HepG2 (cell line): Measurements from ENCODE around the gene SYPL2. TPM values are rescaled to one million over a fixed set of nuclear protein-coding genes. Genes with fewer than 3 reads are reported as not detected.
A peak's percentile ranks its signal among the peaks of the same experiment; 100 is the strongest.

ENCODE experiments used
- ATAC-seq: fragments of 200-7000 bp; cut with Tn5 transposase; 3 replicates; pipeline ENCODE4 v1.9.1; 2020; ENCODE audit warnings: mild to moderate bottlenecking, moderate library complexity
- BruUV-seq: library from RNA; stranded (reverse); fragments of 400-500 nt; replicated peaks from 2 replicates; lab custom pipeline; 2021; lab: Mats Ljungman, UMichigan
- CTCF ChIA-PET: fragments of 300-600 bp; formaldehyde crosslinking; extraction: SDS; loops from one replicate; lab custom pipeline; 2021; ENCODE audit warnings: low total read pairs, inconsistent platforms, low intra/inter-chr PET ratio; lab: Yijun Ruan, JAX
- POLR2A ChIA-PET: fragments of 350-600 bp; sonication (Branson Sonifier 250); formaldehyde crosslinking; loops from one replicate; lab custom pipeline; 2020; ENCODE audit warnings: antibody characterized with exemption, inconsistent platforms; lab: Yijun Ruan, JAX
- DNase-seq: peaks from one replicate; pipeline ENCODE4 v3.0.0-alpha.2; 2015; ENCODE audit warnings: low spot score
- FAIRE-seq: peaks from 3 replicates; lab custom pipeline; 2011; peaks lifted over from hg19 to GRCh38; lab: Jason Lieb, UNC
- H2AFZ ChIP-seq: one replicate; pipeline ENCODE4 v1.6.1; 2011; ENCODE audit warnings: low read length, inconsistent platforms
- H3K27ac ChIP-seq: fragments of 300-600 bp; 3 replicates; pipeline ENCODE4 v1.8.0; 2011; ENCODE audit warnings: mixed run types, mild to moderate bottlenecking, mixed read lengths, low read length, inconsistent platforms; ENCODE audit not compliant: insufficient read depth; ENCODE audit errors: extremely low read length
- H3K27me3 ChIP-seq, 2 experiments: fragments of 200-600 bp in 1 of 2; 2 replicates in 1 of 2; 3 replicates in 1 of 2; pipeline versions ENCODE4 v1.6.0 to v1.8.0; 2011; ENCODE audit warnings: low read length in 2 of 2, mild to moderate bottlenecking in 2 of 2, moderate library complexity in 2 of 2, inconsistent platforms in 1 of 2; ENCODE audit not compliant: insufficient read depth in 2 of 2, control insufficient read depth in 1 of 2
- H3K36me3 ChIP-seq, 2 experiments: fragments of 200-600 bp in 1 of 2; replicated peaks in 1 of 2; 2 replicates in 1 of 2; 3 replicates in 1 of 2; pipeline versions ENCODE4 v1.5.1 to v1.8.0; 2011; ENCODE audit warnings: low read length in 2 of 2, inconsistent platforms in 1 of 2; ENCODE audit not compliant: insufficient read depth in 2 of 2, control insufficient read depth in 1 of 2
- H3K4me1 ChIP-seq: 2 replicates; pipeline ENCODE4 v1.5.1; 2012; ENCODE audit warnings: low read length, inconsistent platforms; ENCODE audit not compliant: insufficient read depth
- H3K4me2 ChIP-seq: 2 replicates; pipeline ENCODE4 v1.6.0; 2011; ENCODE audit warnings: low read depth, low read length, inconsistent platforms
- H3K4me3 ChIP-seq, 3 experiments: fragments of 200-600 bp in 1 of 3; sonication (generic), shearing (Covaris generic) in 1 of 3; replicated peaks in 1 of 3; 2 replicates each; pipeline ENCODE4 v1.5.1; 2011 to 2016; ENCODE audit warnings: low read length in 3 of 3, inconsistent platforms in 2 of 3, low read depth in 2 of 3, mild to moderate bottlenecking in 2 of 3, control low read depth in 1 of 3, mixed read lengths in 1 of 3; ENCODE audit not compliant: insufficient read depth in 1 of 3
- H3K79me2 ChIP-seq: one replicate; pipeline ENCODE4 v1.6.1; 2011; ENCODE audit warnings: low read length, inconsistent platforms; ENCODE audit not compliant: insufficient read depth
- H3K9ac ChIP-seq: 2 replicates; pipeline ENCODE4 v1.6.0; 2011; ENCODE audit warnings: mild to moderate bottlenecking, low read depth, low read length, inconsistent platforms; ENCODE audit not compliant: insufficient read depth
- H3K9me3 ChIP-seq: 2 replicates; pipeline ENCODE4 v1.5.1; 2012; ENCODE audit warnings: mild to moderate bottlenecking, low read length
- H4K20me1 ChIP-seq: 2 replicates; pipeline ENCODE4 v1.6.0; 2011; ENCODE audit warnings: inconsistent platforms, mild to moderate bottlenecking, low read length, moderate library complexity; ENCODE audit not compliant: insufficient read depth
- E2F2 ChIP-seq: sonication (generic); formaldehyde crosslinking; IDR thresholded peaks from 2 replicates; pipeline ENCODE4 v1.4.0; 2020; ENCODE audit warnings: missing genetic modification reagents, borderline replicate concordance
- SAP130 ChIP-seq: IDR thresholded peaks from 2 replicates; pipeline ENCODE4 v1.6.1; 2016; ENCODE audit warnings: low read depth
- UBTF ChIP-seq: sonication (generic); formaldehyde crosslinking; IDR thresholded peaks from 2 replicates; pipeline ENCODE4 v1.4.0; 2020; ENCODE audit warnings: mild to moderate bottlenecking, missing genetic modification reagents
- ZFP90 ChIP-seq: sonication (generic); formaldehyde crosslinking; IDR thresholded peaks from 2 replicates; pipeline ENCODE4 v1.8.0; 2022; ENCODE audit warnings: missing genetic modification reagents, mild to moderate bottlenecking, inconsistent platforms, borderline replicate concordance
- ZFY ChIP-seq: sonication (generic); formaldehyde crosslinking; IDR thresholded peaks from 2 replicates; pipeline ENCODE4 v1.4.0; 2020; ENCODE audit warnings: missing genetic modification reagents
- ZNF260 ChIP-seq: sonication (generic); formaldehyde crosslinking; IDR thresholded peaks from 2 replicates; pipeline ENCODE4 v1.4.0; 2020; ENCODE audit warnings: missing genetic modification reagents, low read depth, mild to moderate bottlenecking, borderline replicate concordance
- ZNF441 ChIP-seq: sonication (generic); formaldehyde crosslinking; IDR thresholded peaks from 2 replicates; pipeline ENCODE4 v1.7.0; 2021; ENCODE audit warnings: missing genetic modification reagents, borderline replicate concordance
- ZNF674 ChIP-seq: sonication (generic); formaldehyde crosslinking; IDR thresholded peaks from 2 replicates; pipeline ENCODE4 v1.5.0; 2020; ENCODE audit warnings: low read depth, mild to moderate bottlenecking, missing genetic modification reagents
- WGBS: methylation state at CpG from one replicate; pipeline ENCODE4 v1.1.6; 2017; ENCODE audit warnings: low lambda C conversion rate; 5-methylcytosine and 5-hydroxymethylcytosine counted together
- in situ Hi-C: cut with HindIII; loops from 2 replicates; pipeline ENCODE4 v1.10.0; 2017; ENCODE audit warnings: low pct_unique_long_range_greater_than_20kb; ENCODE audit not compliant: extremely low pct_ligation_motif_present
- intact Hi-C: fragments of 100-400 bp; cut with micrococcal nuclease; formaldehyde crosslinking; loops from one replicate; pipeline ENCODE4 v1.10.0; 2022; ENCODE audit not compliant: unreplicated experiment
- polyA plus RNA-seq, 8 experiments: library from polyadenylated mRNA; depleted of rRNA in 3 of 8; stranded (reverse) in 7 of 8; unstranded in 1 of 8; fragments of >200 nt; fragmentation: Illumina TruSeq in 4 of 8; extraction: Trizol in 4 of 8; gene quantifications; 2 replicates each; pipeline versions ENCODE4 v1.2.1 to v1.2.3, GENCODE V29; 2011 to 2016; ENCODE audit warnings: low read depth in 4 of 8, missing spikeins in 1 of 8, mixed read lengths in 1 of 8; ENCODE audit not compliant: insufficient read depth in 1 of 8
- total RNA-seq, 5 experiments: library from RNA; depleted of rRNA; stranded (reverse); fragments of >200 nt; fragmentation: Illumina TruSeq; extraction: Trizol; gene quantifications; 2 replicates each; pipeline ENCODE4 v1.2.3, GENCODE V29; 2016; ENCODE audit warnings: low read depth in 1 of 5
- TF ChIP-seq, protein P1 (sequence below): sonication (generic); formaldehyde crosslinking; IDR thresholded peaks from 2 replicates; pipeline ENCODE4 v1.4.0; 2020; ENCODE audit warnings: missing genetic modification reagents
- TF ChIP-seq, protein P2 (sequence below): IDR thresholded peaks from 2 replicates; pipeline ENCODE4 v1.6.1; 2016; ENCODE audit warnings: low read depth, missing genetic modification reagents, missing compliant biosample characterization

SYPL2 gene
- total and polyA plus RNA-seq, 2 of the 13 experiments (the other 11 are each of a cell fraction or from before 2014, with no cell fraction given) = 0.17 to 0.24 TPM

- TF ChIP-seq ZFP90 (CRISPR knock-in tag) = no peak
- no peak for TF ChIP-seq ZNF674 (CRISPR knock-in tag)
- no peak for TF ChIP-seq E2F2
- TF ChIP-seq ZNF260 (CRISPR knock-in tag) = no peak
These were observed 42.5 kb downstream of the SYPL2 start (continued) for GRCh38 chr1:109508873-109509175.

- intact Hi-C loops (no loop called here), in situ Hi-C loops (no loop called here)
- Histone ChIP-seq H3K4me2 (peak within 1 kb of the TSS; percentile 84), H3K27ac (no peak within 1 kb of the TSS), H3K27me3 (peaks cover 0 to 18% of the 10 kb centered on the region in 2 experiments; a peak in 3 of 5 replicates), H3K4me3 (peak within 1 kb of the TSS; percentile 51 to 75 (median 54); a peak in 5 of 6 replicates), H2AFZ (no peak within 1 kb of the TSS), H3K36me3 (no peaks in the 10 kb centered on the region), H4K20me1 (no peaks in the 10 kb centered on the region), H3K79me2 (no peaks in the 10 kb centered on the region), H3K4me1 (peaks cover 18% of the 10 kb centered on the region), H3K9me3 (no peaks in the 10 kb centered on the region), H3K9ac (peak within 1 kb of the TSS; percentile 49)
- no TSS peak for BruUV-seq
- no peak for DNase-seq
- ATAC-seq = peak; percentile 79
- WGBS = 3% methylated on average over 8 of the region's 100 CpGs
- no peak for FAIRE-seq
- ChIA-PET POLR2A (interaction anchor here (1.1 to 1.8 kb wide), 5 partner anchors 15 to 254 kb away, joined by 4 to 8 read pairs (median 6); partner anchors contain the start of genes ATXN7L2, CYB561D1, EPS8L3 and GNAI3), CTCF (no interaction called here)
- TF ChIP-seq UBTF (CRISPR knock-in tag) = peak; percentile 73; the same call in 1 of the 2 replicates
- TF ChIP-seq, protein P1, sequence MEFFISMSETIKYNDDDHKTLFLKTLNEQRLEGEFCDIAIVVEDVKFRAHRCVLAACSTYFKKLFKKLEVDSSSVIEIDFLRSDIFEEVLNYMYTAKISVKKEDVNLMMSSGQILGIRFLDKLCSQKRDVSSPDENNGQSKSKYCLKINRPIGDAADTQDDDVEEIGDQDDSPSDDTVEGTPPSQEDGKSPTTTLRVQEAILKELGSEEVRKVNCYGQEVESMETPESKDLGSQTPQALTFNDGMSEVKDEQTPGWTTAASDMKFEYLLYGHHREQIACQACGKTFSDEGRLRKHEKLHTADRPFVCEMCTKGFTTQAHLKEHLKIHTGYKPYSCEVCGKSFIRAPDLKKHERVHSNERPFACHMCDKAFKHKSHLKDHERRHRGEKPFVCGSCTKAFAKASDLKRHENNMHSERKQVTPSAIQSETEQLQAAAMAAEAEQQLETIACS (CRISPR knock-in tag) = peak; percentile 89
- TF ChIP-seq, protein P2, sequence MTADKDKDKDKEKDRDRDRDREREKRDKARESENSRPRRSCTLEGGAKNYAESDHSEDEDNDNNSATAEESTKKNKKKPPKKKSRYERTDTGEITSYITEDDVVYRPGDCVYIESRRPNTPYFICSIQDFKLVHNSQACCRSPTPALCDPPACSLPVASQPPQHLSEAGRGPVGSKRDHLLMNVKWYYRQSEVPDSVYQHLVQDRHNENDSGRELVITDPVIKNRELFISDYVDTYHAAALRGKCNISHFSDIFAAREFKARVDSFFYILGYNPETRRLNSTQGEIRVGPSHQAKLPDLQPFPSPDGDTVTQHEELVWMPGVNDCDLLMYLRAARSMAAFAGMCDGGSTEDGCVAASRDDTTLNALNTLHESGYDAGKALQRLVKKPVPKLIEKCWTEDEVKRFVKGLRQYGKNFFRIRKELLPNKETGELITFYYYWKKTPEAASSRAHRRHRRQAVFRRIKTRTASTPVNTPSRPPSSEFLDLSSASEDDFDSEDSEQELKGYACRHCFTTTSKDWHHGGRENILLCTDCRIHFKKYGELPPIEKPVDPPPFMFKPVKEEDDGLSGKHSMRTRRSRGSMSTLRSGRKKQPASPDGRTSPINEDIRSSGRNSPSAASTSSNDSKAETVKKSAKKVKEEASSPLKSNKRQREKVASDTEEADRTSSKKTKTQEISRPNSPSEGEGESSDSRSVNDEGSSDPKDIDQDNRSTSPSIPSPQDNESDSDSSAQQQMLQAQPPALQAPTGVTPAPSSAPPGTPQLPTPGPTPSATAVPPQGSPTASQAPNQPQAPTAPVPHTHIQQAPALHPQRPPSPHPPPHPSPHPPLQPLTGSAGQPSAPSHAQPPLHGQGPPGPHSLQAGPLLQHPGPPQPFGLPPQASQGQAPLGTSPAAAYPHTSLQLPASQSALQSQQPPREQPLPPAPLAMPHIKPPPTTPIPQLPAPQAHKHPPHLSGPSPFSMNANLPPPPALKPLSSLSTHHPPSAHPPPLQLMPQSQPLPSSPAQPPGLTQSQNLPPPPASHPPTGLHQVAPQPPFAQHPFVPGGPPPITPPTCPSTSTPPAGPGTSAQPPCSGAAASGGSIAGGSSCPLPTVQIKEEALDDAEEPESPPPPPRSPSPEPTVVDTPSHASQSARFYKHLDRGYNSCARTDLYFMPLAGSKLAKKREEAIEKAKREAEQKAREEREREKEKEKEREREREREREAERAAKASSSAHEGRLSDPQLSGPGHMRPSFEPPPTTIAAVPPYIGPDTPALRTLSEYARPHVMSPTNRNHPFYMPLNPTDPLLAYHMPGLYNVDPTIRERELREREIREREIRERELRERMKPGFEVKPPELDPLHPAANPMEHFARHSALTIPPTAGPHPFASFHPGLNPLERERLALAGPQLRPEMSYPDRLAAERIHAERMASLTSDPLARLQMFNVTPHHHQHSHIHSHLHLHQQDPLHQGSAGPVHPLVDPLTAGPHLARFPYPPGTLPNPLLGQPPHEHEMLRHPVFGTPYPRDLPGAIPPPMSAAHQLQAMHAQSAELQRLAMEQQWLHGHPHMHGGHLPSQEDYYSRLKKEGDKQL (CRISPR knock-in tag) = no peak
- peak; percentile 19; the same call in 1 of the 2 replicates for TF ChIP-seq SAP130 (CRISPR knock-in tag)
- 0 out of 2 replicates have a peak, but pooled peaks have one; percentile 20 for TF ChIP-seq ZNF441 (CRISPR knock-in tag)
- TF ChIP-seq ZFY = peak; percentile 73
These were observed 43.1 kb downstream of the SYPL2 start, which contains the start of gene AMIGO1 for GRCh38 chr1:109509176-109510134. Gene AMIGO1 (minus strand): TSS chr1:109509727. CDS start chr1:109508912, 815 bp downstream.
